ENCODE results near the gene CALY.

GRCh38 chr10:133287832-133288500 is 48.7 kb downstream of the CALY start:
- TF ChIP-seq CTCF (IDR thresholded peaks at IDR 0.05) (no peak), POLR2A (IDR thresholded peaks at IDR 0.05) (no peak)
